ENCODE data around the gene PCSK2.

PCSK2 gene

GRCh38 chr20:17339000-17339399 is 112.2 kb downstream of the PCSK2 start:
- no peak for DNase-seq (ENCODE audit: low spot score)

GRCh38 chr20:17343091-17343490 is 116.3 kb downstream of the PCSK2 start:
- DNase-seq (ENCODE audit: low spot score) = no peak

- DNase-seq (ENCODE audit: low spot score) = no peak
Measured at GRCh38 chr20:17343656-17344452, 117.0 kb downstream of the PCSK2 start.

- no peak for DNase-seq (ENCODE audit: low spot score)
Measured at GRCh38 chr20:17344790-17345189, 118.0 kb downstream of the PCSK2 start.

- DNase-seq (ENCODE audit: low spot score) = no peak
Measured at GRCh38 chr20:17345321-17345720, 118.5 kb downstream of the PCSK2 start.

GRCh38 chr20:17350321-17350720 is 123.5 kb downstream of the PCSK2 start:
- DNase-seq (ENCODE audit: low spot score) = no peak

GRCh38 chr20:17357238-17357637 is 130.4 kb downstream of the PCSK2 start:
- DNase-seq (ENCODE audit: low spot score) = no peak

- DNase-seq (ENCODE audit: low spot score) = no peak
Measured at GRCh38 chr20:17358854-17359253, 132.0 kb downstream of the PCSK2 start.

GRCh38 chr20:17364681-17365080 is 137.8 kb downstream of the PCSK2 start:
- DNase-seq (ENCODE audit: low spot score) = no peak

GRCh38 chr20:17365831-17366230 is 139.0 kb downstream of the PCSK2 start:
- DNase-seq (ENCODE audit: low spot score) = no peak

- no peak for DNase-seq (ENCODE audit: low spot score)
Measured at GRCh38 chr20:17369506-17369905, 142.7 kb downstream of the PCSK2 start.

- DNase-seq (ENCODE audit: low spot score) = no peak
Measured at GRCh38 chr20:17372806-17373440, 146.1 kb downstream of the PCSK2 start.

GRCh38 chr20:17374086-17374485 is 147.2 kb downstream of the PCSK2 start:
- no peak for DNase-seq (ENCODE audit: low spot score)

GRCh38 chr20:17376031-17376430 is 149.2 kb downstream of the PCSK2 start:
- DNase-seq (ENCODE audit: low spot score) = no peak

GRCh38 chr20:17377231-17377630 is 150.4 kb downstream of the PCSK2 start:
- DNase-seq (ENCODE audit: low spot score) = no peak

GRCh38 chr20:17379651-17380050 is 152.8 kb downstream of the PCSK2 start:
- no peak for DNase-seq (ENCODE audit: low spot score)

GRCh38 chr20:17380801-17381200 is 154.0 kb downstream of the PCSK2 start:
- DNase-seq (ENCODE audit: low spot score) = no peak

GRCh38 chr20:17381724-17382123 is 154.9 kb downstream of the PCSK2 start:
- no peak for DNase-seq (ENCODE audit: low spot score)

- DNase-seq (ENCODE audit: low spot score) = no peak
Measured at GRCh38 chr20:17385798-17386197, 159.0 kb downstream of the PCSK2 start.

- DNase-seq (ENCODE audit: low spot score) = no peak
Measured at GRCh38 chr20:17390655-17391054, 163.8 kb downstream of the PCSK2 start.

GRCh38 chr20:17391127-17391771 is 164.4 kb downstream of the PCSK2 start:
- DNase-seq (ENCODE audit: low spot score) = no peak

- DNase-seq (ENCODE audit: low spot score) = no peak
Measured at GRCh38 chr20:17394411-17394810, 167.6 kb downstream of the PCSK2 start.

- DNase-seq (ENCODE audit: low spot score) = no peak
Measured at GRCh38 chr20:17395729-17396128, 168.9 kb downstream of the PCSK2 start.
